HG02763 (cell line): ENCODE data around the gene LYPD6B.

Experiments
- ATAC-seq: cut with Tn5 transposase; IDR thresholded peaks from one replicate; pipeline ENCODE4 v1.9.1; 2021; ENCODE audit warnings: mild to moderate bottlenecking, moderate library complexity; ENCODE audit not compliant: unreplicated experiment

Gene LYPD6B

GRCh38 chr2:149152469-149152953 lies 114.0 kb downstream of the LYPD6B start:
- ATAC-seq = no peak

- ATAC-seq = no peak
Measured at GRCh38 chr2:149155196-149155969, 116.9 kb downstream of the LYPD6B start.

GRCh38 chr2:149155988-149156387 lies 117.5 kb downstream of the LYPD6B start:
- ATAC-seq = no peak

GRCh38 chr2:149156971-149157740 lies 118.7 kb downstream of the LYPD6B start:
- no peak for ATAC-seq

- no peak for ATAC-seq
Measured at GRCh38 chr2:149158957-149159356, 120.5 kb downstream of the LYPD6B start.

- no peak for ATAC-seq
Measured at GRCh38 chr2:149160195-149160594, 121.7 kb downstream of the LYPD6B start.

GRCh38 chr2:149160701-149161217 lies 122.3 kb downstream of the LYPD6B start:
- peak; percentile 94 for ATAC-seq

GRCh38 chr2:149161481-149162225 lies 123.2 kb downstream of the LYPD6B start:
- no peak for ATAC-seq

GRCh38 chr2:149164296-149164695 lies 125.8 kb downstream of the LYPD6B start:
- ATAC-seq = no peak

- ATAC-seq = no peak
Measured at GRCh38 chr2:149164827-149165226, 126.3 kb downstream of the LYPD6B start.

GRCh38 chr2:149167001-149167780 lies 128.7 kb downstream of the LYPD6B start:
- ATAC-seq = no peak

GRCh38 chr2:149167941-149168340 lies 129.4 kb downstream of the LYPD6B start:
- ATAC-seq = no peak

GRCh38 chr2:149169656-149170055 lies 131.2 kb downstream of the LYPD6B start:
- no peak for ATAC-seq

- no peak for ATAC-seq
Measured at GRCh38 chr2:149170156-149170555, 131.7 kb downstream of the LYPD6B start.

GRCh38 chr2:149170911-149171310 lies 132.4 kb downstream of the LYPD6B start:
- no peak for ATAC-seq

GRCh38 chr2:149173220-149173619 lies 134.7 kb downstream of the LYPD6B start:
- no peak for ATAC-seq

GRCh38 chr2:149175956-149176355 lies 137.5 kb downstream of the LYPD6B start:
- ATAC-seq = no peak

- no peak for ATAC-seq
Measured at GRCh38 chr2:149178612-149179011, 140.1 kb downstream of the LYPD6B start.

GRCh38 chr2:149180226-149180875 lies 141.9 kb downstream of the LYPD6B start:
- no peak for ATAC-seq

- no peak for ATAC-seq
Measured at GRCh38 chr2:149183187-149183586, 144.7 kb downstream of the LYPD6B start.
